ENCODE measurements around the gene KMT2D.

DNA sequence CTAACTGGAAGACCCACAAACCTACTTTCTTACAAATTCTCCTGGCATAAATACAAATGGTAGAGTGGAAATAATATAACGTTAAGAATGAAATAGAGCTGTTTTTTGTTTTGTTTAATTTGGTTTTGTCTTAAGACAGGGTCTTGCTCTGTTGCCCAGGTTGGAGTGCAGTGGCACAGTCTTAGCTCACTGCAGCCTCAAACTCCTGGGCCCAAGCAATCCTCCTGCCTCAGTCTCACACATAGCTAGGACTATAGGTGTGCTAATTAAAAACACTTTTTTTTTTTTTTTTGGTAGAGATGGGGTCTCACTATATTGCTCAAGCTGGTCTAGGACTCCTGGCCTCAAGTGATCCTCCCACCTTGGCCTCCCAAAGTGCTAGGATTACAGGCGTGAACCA, 38.1 kb upstream of the KMT2D start:
- no peak for TF ChIP-seq POLR2AphosphoS5 (IDR thresholded peaks at IDR 0.05; ENCODE audit: low read depth, low read length)
- no peak for TF ChIP-seq POLR2A (IDR thresholded peaks at IDR 0.05; ENCODE audit: low read depth, low read length)
- TF ChIP-seq TAF1 (IDR thresholded peaks at IDR 0.05; ENCODE audit: low read depth, low read length), result no peak
- TF ChIP-seq POU2F2 (IDR thresholded peaks at IDR 0.05; ENCODE audit: low read depth, low read length), result no peak
- no peak for TF ChIP-seq PAX5 (IDR thresholded peaks at IDR 0.05; ENCODE audit: insufficient read depth, low read length, severe bottlenecking)
- TF ChIP-seq SPI1 (IDR thresholded peaks at IDR 0.05; ENCODE audit: low read depth, low read length), result no peak
